Activated CD8-positive, alpha-beta memory T cell treated with anti-CD3 and anti-CD28 coated beads, Interleukin-2, amount 50 U/mL, for 24 hours (primary cell): ENCODE data around the gene PRSS8.

Source experiments
- DNase-seq: peaks from one replicate; pipeline ENCODE4 v3.0.0-alpha.2; 2020; ENCODE audit errors: extremely low read depth

PRSS8 gene

DNA sequence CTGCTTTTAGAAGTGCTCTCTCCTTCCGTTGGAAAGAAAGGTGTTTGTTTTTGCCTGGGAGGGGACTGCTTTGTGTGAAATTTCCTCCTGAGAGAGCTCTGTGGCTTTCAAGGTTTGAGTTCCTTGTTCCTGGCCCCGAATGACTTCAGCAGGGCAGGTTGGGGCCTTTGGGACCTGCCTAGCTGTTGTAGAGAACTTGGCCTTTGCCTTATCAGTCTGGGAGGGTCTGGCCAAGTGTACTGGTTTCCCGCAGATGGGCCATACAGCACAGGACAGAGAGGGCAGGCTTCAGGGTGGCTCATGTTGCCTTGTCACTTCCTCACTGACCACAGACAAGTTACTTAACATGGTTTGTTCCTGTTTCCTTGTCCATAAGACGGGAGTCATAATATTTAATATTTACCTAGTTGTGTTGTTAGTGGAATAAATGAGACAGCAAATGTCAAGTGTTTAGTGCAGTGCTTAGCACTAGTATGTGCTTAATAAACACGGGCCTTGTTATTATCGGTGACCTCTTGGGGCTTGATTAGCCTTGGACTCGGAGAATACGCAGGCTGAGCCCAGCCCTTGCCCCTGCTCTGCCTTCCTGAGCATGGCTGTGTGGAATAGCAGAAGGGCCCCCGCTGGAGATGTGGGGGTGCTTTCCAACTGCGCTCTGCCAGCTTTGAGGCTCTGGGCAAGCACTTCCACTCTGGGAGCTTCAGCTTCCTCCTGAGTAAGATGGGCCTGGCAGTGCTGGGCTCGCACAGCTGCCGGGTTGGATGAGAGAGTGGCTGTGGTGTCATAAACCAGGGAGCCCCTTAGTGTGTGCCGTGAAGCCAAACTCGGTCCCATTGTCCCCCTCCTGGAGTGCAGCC is 6.6 kb downstream of the PRSS8 start:
- no peak for DNase-seq

DNA sequence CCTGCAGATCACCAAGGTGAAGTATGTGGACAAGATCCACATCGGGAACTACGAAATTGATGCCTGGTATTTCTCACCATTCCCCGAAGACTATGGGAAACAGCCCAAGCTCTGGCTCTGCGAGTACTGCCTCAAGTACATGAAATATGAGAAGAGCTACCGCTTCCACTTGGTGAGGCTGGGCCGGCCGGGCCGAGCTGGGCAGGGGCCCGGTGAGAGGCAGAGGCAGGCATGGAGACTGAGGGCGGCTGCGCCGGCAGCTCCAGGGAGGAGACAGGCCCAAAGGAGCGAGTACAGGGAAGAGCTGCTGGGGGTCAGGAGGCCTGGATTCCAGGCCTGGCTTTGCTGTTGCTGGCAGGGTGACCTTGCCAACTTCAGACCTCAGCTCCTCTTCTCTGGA is 8.3 kb downstream of the PRSS8 start:
- no peak for DNase-seq

DNA sequence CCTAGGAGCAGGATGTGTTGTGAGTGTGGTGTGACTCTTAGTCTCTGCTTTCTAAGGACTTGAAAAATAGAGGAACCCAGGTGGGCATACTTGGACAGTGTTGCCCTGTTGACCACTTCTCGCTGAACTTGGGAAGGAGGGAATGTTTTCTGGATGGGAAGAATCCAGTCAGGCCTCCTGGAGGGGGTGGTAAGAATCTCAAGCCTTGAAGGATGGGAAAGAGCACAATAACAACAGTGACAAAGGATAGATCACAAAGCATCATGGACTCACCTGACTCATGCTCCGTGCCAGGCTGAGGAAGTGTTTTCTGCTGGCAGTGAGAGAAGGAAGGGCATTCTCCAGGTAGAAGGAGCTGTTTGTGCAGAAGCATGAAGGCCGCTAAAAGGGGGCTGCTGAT is 9.7 kb downstream of the PRSS8 start:
- DNase-seq, result no peak

DNA sequence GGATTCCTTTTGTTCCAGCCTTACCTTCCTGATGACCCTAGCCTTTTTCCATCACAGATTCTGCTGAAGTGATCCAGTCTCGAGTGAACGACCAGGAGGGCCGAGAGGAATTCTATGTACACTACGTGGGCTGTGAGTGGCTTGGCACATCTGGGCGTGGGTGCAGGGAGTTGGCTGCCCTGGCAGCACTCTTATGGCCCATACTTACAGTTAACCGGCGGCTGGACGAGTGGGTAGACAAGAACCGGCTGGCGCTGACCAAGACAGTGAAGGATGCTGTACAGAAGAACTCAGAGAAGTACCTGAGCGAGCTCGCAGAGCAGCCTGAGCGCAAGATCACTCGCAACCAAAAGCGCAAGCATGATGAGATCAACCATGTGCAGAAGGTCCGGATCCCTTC is 15.4 kb downstream of the PRSS8 start:
- no peak for DNase-seq

DNA sequence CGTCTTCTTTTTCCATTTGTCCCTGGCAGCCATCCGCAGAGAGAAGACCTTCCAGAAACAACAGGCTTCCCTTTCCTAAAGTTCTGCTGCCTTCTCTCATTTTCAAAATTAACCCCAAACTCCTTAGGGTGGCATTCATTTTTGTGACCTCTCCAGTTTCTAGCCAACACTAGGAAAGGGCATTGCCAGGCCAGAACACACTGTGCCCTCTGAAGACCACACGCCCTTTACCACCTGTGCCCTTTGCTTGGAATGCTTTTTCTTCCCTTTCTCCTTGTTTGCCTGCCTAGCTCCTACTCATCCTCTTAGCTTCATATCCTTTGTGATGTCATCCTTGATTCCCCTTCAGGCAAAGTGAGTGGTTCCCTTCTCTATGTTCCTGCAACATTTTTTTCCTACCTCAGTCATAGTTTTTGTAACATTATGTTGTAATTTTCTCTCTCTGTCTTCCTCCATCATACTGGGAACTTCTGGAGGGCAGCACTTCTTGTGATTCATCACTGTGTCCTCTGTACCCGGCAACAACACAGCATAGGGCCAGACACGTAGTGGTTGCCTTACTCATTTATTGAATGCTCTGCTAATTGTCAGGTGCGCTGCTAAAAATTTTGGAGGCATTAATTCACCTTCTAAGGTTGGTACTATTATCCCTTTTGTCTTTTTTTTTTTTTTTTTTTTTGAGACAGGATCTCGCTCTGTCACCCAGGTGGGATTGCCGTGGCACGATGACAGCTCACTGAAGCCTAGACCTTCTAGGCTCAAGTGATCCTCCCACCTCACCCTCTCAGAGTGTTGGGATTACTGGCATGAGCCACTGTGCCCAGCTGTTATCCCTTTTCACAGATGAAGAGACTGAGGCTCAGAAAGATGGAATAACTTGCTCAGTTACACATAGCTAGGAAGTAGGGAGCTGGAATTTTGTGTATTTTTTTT is 17.0 kb downstream of the PRSS8 start:
- DNase-seq, result no peak

DNA sequence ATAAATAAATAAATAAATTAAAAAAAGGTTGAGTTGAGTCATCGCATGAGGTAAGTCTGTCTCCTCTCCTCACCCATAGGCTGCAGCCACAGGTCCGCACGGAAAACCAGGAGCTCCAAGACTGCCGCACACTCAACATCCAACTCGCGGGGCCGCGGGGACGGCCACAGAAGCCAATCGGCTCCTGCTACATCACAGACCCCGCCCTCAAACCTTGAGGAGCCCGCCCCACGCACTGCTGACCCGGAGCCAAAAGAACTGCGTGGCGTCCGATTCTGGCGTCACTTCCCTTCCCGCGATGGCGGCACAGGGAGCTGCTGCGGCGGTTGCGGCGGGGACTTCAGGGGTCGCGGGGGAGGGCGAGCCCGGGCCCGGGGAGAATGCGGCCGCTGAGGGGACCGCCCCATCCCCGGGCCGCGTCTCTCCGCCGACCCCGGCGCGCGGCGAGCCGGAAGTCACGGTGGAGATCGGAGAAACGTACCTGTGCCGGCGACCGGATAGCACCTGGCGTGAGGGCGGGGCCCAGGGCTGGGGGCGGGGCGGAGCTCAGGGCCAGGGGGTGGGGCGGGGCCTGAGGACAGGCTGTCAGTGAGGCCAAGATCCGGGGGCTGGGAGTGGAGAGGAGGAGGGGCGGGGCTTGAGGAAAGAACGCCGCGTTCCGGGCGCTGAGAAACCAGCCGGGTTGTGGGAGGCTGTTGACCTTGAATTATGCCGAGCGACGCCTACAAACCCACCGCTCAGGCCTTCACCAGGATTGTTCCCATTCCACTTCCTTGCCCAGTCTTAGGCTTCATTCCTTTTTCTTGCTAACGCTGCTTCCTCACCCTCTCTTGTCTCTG is 17.9 kb downstream of the PRSS8 start, which contains the start of gene KAT8:
Gene KAT8, plus strand, starts transcription at position 281 of the 839 bp plus-strand sequence. Its CDS starts 18 bp downstream, at position 299.
- peak; percentile 96 for DNase-seq

DNA sequence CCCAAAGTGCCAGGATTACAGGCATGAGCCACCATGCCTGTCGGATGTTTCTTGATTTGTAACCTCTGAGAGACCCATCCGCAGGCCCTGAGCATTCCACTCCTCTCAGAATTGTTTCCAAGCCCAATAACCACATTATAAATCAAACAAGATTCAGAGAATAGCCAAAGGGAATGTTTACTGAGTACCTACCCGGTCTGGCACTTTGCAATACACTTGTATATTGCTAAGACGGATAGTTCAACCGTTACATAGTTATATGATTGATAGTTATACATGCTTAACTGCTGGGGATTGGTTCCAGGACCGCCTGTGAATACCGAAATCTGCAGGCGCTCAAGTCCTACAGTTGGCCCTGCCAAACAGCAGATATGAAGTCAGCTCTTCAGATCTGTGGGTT is 21.1 kb downstream of the PRSS8 start:
- DNase-seq, result no peak

DNA sequence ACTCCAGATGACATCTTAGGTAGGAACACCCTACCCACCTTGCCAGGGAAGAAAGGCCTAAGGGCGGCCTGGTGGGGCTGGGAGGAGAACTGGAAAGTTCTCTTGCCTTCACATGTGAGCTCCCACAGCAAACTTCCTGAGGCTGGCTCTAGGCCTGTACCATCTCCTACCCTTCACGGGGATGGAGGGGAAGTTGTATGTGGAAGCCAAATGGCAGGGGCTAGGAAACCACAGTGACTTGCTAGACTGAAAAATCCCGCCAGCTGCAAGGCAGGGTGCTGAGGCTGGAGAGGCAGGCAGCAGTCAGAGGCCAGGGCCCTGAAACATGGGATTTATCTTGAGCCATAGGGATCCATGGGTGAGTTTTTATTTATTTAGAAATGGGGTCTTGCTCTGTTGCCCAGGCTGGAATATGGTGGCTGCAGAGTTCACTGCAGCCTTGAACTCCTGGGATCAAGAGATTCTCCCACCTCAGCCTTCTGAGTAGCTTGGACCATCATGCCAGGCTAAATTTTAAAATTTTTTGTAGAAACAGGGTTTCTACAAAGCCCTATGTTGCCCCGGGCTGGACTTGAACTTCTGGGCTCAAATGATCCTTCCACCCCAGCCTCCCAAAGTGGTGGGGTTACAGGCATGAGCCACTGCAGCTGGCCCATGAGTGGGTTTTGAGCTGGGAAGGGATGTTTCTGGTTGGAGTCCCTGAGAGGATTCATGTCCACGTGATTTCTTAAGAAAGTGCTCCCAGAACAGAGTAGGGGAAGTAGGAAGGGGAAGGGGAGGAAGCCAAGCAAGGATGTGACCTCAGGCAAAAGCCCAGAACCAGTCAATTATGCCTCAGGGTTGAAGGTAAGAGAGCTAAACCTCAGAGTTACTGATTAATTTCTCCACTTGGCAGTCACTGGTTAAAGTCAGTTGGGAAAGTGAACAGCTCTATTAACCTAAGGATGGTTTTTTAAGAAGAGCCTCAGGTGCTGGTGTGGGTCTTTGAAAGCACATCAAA is 22.1 kb downstream of the PRSS8 start:
- DNase-seq, result no peak

DNA sequence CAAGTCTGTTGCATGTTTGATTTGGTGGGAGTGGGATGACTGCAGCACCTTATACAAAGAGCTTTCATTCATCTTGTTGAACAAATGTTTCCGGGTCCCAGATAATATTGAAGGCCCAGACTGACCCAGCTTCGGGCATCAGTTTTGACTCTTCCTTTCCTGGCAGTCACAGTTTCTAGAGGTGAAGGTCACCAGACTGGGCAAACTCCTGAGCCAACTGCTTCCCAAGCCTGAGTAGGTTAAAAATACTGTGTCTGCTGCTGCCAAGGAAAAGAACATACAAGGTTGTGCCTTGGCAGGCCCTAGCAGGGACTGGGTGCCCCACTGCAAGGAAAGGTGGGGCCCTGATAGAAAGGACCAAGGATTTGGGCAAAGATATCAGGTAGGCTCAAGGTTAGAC is 22.8 kb downstream of the PRSS8 start:
- no peak for DNase-seq

DNA sequence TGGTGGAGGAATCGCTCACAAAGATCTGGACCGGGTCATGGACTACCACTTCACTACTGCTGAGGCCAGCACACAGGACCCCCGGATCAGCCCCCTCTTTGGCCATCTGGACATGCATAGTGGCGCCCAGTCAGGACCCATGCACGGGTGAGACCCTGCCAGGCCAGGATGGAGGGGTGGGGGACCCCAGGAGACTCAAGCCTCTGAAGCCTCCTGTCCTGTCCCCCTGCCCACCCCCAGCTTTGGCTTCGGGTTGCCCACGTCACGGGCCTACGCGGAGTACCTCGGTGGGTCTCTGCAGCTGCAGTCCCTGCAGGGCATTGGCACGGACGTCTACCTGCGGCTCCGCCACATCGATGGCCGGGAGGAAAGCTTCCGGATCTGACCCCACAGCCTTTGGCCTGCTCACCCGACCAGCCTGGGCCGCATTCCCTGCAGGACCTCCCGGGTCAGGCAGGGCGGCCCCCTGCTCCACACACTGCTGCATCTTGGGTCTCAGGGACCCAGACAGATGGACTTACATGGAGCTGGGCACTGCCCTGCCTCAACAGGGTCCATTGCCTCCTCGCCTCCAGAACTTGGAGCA is 23.6 kb downstream of the PRSS8 start:
- DNase-seq, result no peak

DNA sequence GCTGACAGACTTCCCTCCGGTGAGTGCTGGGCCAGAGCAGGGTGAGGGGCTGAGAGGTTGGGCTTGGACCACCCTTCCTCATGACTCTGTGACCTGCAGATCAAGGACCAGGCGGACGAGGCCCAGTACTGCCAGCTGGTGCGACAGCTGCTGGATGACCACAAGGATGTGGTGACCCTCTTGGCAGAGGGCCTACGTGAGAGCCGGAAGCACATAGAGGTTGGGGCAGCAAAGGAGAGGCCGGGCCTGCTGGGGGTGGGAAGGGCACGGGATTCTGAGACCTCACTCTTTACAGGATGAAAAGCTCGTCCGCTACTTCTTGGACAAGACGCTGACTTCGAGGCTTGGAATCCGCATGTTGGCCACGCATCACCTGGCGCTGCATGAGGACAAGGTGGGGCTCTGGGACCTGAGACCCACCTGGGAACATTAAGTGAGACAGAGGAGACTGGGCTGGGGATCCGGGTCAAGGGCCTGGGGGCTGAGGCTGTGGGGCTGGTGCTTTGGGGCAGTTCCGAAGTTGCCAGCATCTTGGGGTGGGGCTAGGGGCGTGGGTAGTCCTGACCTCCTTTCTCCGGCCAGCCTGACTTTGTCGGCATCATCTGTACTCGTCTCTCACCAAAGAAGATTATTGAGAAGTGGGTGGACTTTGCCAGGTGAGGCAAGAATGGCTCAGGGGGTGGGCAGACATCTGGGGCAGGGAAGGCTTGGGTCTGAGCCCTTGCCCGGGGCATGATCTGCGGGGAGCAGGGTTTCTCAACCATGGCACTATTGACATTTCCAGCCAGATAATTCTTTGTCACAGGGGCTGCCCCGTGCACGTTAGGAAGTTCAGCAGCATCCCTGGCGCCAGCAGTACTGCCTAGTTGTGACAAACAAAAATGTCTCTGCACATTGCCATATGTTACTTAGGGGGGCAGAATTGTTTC is 25.2 kb downstream of the PRSS8 start:
- DNase-seq, result no peak

DNA sequence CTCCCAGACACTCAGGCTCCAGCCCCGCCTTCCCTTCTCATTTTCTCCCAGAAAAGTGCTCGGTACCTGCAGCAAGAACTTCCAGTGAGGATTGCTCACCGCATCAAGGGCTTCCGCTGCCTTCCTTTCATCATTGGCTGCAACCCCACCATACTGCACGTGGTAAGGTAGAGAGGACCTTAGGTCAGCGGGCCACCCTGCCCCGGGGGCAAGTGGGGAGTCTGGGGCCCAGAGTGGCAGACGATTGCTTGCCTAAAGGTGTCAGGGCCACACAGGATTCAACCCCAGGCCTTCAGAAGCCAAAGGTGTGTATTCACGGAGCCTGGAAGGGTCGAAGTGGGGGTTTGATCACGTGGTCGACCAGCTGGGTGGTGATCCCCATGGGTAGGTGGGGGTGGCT is 25.9 kb downstream of the PRSS8 start:
- DNase-seq, result no peak

DNA sequence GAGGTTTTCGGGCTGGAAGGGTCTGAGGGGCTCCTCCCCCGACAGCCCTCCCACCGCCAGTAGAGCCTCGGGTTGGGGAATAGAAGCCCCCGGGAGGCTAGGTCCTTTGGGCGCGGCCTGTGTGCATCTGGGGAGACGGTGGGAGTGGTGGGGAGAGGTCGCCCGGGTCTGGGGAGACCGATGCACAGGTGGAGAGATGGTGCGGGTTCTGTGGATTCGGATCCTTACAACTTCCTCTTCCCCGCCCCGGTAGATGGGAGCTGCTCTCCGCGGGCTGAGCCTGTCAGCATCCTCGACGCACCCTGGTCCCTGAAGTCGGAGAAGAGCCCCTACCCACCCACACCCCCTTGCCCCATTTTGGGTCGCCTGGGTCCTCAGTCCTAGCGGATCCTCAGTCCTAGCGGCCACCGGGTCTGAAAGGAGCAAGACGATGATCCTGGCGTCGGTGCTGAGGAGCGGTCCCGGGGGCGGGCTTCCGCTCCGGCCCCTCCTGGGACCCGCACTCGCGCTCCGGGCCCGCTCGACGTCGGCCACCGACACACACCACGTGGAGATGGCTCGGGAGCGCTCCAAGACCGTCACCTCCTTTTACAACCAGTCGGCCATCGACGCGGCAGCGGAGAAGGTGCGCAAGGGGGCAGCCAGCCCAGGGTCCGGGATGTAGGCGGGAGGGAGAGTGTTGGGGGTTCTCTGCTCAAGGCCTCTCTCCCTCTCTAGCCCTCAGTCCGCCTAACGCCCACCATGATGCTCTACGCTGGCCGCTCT is 26.6 kb downstream of the PRSS8 start:
- no peak for DNase-seq

DNA sequence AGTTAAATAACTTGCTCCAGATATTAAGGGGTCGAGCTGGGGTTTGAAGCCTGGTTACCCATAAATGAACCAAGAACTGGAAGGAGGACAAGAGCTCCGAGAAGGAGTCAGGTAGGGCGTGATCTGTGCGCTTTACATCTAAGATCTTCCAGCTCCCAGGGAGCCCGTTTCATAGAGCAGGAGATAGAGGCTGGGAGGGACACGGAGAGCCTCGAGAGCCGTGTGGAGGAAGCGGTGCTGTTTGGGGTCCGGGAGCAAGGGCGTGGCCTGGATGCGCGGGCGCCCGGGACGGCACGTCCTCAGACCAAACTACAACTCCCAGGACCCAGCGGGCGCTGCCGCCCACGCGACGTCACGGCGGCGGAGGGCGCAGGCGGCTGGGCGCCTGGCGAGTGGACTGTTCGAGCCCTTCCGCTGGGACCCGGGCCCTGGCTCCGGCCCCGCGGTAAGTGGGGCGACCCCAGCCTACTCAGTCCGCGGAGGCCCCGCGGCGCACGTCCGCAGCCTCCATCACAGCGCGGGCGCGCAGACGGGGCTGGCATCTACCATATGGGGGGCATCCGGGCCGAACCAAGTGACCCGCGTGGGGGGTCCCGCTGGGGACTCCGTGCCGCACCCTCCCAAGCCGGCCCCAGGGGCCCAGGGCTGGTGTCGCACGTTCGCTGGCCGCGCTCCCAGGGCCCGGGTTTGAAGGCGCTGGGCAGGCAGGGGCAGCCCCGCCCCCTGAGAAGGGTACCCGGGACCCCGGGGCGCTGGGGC is 27.3 kb downstream of the PRSS8 start, which contains the start of gene BCKDK:
Gene BCKDK, plus strand, starts transcription at position 352 of the 759 bp plus-strand sequence. CDS start 838 bp downstream, outside the sequence.
- DNase-seq, result peak; percentile 34

DNA sequence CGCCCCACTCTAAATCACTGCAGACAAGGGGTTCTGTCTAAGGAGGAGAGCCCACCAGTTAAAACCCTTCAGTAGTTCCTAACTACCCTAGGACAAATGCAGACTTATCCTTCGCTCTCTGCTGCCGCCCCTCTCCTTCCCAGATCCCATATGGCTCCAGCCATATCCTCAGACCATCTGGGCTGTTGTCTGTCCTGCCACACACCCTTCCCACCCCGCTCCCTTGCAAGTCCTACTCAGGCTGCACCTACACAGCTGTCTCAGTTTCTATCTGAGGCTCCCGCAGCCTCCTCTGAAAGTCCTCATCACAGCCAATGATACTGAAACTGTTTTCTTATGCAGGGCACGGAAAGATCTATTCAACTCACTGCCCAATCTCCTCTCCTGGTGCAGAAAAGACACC is 28.1 kb downstream of the PRSS8 start:
- DNase-seq, result no peak

DNA sequence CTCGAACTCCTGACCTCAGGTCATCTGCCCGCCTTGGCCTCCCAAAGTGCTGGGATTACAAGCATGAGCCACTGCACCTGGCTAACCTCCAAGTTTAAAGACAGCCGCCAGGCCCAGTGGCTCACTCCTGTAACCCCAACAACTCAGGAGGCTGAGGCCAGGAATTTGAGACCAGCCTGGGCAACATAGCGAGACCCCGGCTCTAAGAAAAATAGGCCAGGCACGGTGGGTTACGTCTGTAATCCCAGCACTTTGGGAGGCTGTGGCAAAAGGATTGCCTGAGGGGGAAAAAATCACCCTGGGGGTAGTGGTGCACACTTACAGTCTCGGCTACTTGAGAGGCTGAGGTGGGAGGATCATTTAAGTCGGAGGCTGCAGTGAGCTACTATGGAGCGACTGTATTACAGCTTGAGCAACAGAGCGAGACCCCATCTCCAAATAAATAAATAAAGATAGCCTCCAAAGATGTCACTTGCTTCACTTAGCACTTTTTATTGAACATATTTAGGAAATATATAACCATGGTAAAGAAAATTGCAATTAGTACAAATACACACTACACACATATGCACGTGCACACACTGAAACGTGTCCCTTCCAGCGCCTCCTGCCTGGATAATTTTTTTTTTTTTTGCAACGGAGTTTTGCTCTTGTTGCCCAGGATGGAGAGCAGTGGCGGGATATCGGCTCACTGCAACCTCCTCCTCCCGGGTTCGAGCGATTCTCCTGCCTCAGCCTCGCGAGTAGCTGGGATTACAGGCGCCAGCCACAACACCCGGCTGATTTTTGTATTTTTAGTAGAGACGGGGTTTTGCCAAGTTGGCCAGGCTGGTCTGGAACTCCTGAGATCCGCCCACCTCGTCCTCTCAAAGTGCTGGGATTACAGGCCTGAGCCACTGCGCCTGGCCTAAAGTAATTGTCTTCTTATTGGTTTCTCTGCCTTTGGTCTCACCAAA is 28.7 kb downstream of the PRSS8 start:
- no peak for DNase-seq
